Upper lobe of right lung (tissue), 1 donor: ENCODE results near the gene ASTN2. TPM values are rescaled to one million over a fixed set of nuclear protein-coding genes. Genes with fewer than 3 reads are reported as not detected.

ENCODE experiments used
- ATAC-seq: fragments of 200-7000 bp; cut with Tn5 transposase; one replicate; pipeline ENCODE4 v1.9.1; 2020; ENCODE audit warnings: mild to moderate bottlenecking, moderate library complexity
- DNase-seq: peaks from one replicate; pipeline ENCODE4 v3.0.0-alpha.2; 2020
- H3K27ac ChIP-seq: fragments of 200-600 bp; one replicate; pipeline ENCODE4 v1.8.0; 2022
- H3K27me3 ChIP-seq: fragments of 200-600 bp; one replicate; pipeline ENCODE4 v1.8.0; 2022; ENCODE audit warnings: mild to moderate bottlenecking
- H3K36me3 ChIP-seq: fragments of 200-600 bp; one replicate; pipeline ENCODE4 v1.8.0; 2022
- H3K4me1 ChIP-seq: fragments of 200-600 bp; one replicate; pipeline ENCODE4 v1.8.0; 2022
- H3K4me3 ChIP-seq: fragments of 200-600 bp; one replicate; pipeline ENCODE4 v1.8.0; 2022; ENCODE audit warnings: mild to moderate bottlenecking
- H3K9me3 ChIP-seq: fragments of 200-600 bp; one replicate; pipeline ENCODE4 v1.8.0; 2022
- intact Hi-C: fragments of 100-400 bp; cut with DNase I; formaldehyde crosslinking; loops from one replicate; pipeline ENCODE4 v1.11.0; 2022
- total RNA-seq: library from RNA; stranded (reverse); fragmentation: NEBNext Ultra II Directional; extraction: Animal tissue kit (Norgen Biotek cat#: 25700); gene quantifications from one replicate; pipeline ENCODE4 v1.2.1, GENCODE V29; 2021
- TF ChIP-seq, protein P1 (sequence below): fragments of 200-600 bp; IDR thresholded peaks from one replicate; pipeline ENCODE4 v1.8.0; 2022; ENCODE audit warnings: antibody characterized with exemption
- donor health status: DM: no; HTN: yes; CAD: no; lungs with severe emphysema.

ASTN2 gene
- total RNA-seq, 1 donor from 2014 or later: 3.8 TPM

DNA sequence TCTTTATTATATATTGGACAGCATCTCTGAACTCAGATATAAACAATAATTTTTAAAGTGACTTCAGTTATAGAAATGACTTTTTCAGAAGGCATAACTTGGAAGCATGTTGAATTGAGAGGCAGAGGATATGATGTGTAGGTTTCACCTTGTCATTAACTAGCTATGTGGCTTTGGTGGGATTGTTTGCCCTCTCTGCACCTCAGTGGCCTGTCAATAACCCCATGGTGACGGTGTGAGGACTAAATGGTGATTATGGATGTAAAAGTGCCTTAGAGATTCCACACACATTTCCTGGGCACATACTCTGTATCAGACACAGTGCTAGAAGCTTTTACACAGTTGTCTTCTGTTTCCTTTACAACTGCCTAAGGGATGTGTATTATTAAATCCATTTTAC lies 962.6 kb downstream of the ASTN2 start:
- H3K4me3 ChIP-seq: no peak overlapping the region
- no peak for DNase-seq
- intact Hi-C loops: no loop called here

GRCh38 chr9:116451500-116452115 lies 963.2 kb downstream of the ASTN2 start:
- no peaks in the 10 kb centered on the region for H3K27me3 ChIP-seq
- H3K4me1 ChIP-seq: peaks cover 3% of the 10 kb centered on the region
- no peaks in the 10 kb centered on the region for H3K36me3 ChIP-seq
- no peak overlapping the region for H3K4me3 ChIP-seq
- intact Hi-C loops: no loop called here
- ATAC-seq: no peak
- no peak for DNase-seq
- H3K27ac ChIP-seq: no peak overlapping the region
- peaks cover 5% of the 10 kb centered on the region for H3K9me3 ChIP-seq
- TF ChIP-seq, protein P1, sequence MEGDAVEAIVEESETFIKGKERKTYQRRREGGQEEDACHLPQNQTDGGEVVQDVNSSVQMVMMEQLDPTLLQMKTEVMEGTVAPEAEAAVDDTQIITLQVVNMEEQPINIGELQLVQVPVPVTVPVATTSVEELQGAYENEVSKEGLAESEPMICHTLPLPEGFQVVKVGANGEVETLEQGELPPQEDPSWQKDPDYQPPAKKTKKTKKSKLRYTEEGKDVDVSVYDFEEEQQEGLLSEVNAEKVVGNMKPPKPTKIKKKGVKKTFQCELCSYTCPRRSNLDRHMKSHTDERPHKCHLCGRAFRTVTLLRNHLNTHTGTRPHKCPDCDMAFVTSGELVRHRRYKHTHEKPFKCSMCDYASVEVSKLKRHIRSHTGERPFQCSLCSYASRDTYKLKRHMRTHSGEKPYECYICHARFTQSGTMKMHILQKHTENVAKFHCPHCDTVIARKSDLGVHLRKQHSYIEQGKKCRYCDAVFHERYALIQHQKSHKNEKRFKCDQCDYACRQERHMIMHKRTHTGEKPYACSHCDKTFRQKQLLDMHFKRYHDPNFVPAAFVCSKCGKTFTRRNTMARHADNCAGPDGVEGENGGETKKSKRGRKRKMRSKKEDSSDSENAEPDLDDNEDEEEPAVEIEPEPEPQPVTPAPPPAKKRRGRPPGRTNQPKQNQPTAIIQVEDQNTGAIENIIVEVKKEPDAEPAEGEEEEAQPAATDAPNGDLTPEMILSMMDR: no peak

More for the DNA sequence above, 962.6 kb downstream of the ASTN2 start:
- no peaks in the 10 kb centered on the region for H3K27me3 ChIP-seq
- no peaks in the 10 kb centered on the region for H3K36me3 ChIP-seq
- TF ChIP-seq, protein P1: no peak
- no peak for ATAC-seq
- H3K27ac ChIP-seq: no peak overlapping the region
- peaks cover 8% of the 10 kb centered on the region for H3K9me3 ChIP-seq
- peaks cover 3% of the 10 kb centered on the region for H3K4me1 ChIP-seq

- peak; percentile 59 for DNase-seq
- H3K27ac ChIP-seq: no peak overlapping the region
Measured at GRCh38 chr9:116450378-116451139, 964.3 kb downstream of the ASTN2 start.

DNA sequence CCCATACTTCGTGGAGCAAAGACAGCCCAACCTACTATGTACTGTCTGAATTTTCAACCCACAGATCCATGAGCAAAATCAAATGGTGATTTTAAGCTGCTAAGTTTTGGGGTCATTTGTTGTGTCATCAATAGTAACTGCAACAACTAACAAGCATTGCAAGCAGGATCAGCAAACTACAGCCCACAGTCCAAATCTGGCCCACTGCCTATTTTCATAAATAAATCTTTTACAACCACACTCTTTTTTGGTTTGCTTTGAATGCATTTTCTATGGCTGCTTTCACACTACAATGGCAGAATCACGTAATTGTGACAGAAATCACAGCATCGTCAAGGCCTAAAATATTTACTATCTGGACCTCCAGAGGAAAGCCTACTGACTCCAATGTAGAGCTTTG lies 964.9 kb downstream of the ASTN2 start:
- no peak overlapping the region for H3K4me3 ChIP-seq
- peaks cover 3% of the 10 kb centered on the region for H3K4me1 ChIP-seq
- H3K27me3 ChIP-seq: no peaks in the 10 kb centered on the region
- no peaks in the 10 kb centered on the region for H3K9me3 ChIP-seq
- DNase-seq (no peak), ATAC-seq (no peak)
- TF ChIP-seq, protein P1: no peak
- intact Hi-C loops: no loop called here
- no peaks in the 10 kb centered on the region for H3K36me3 ChIP-seq
- H3K27ac ChIP-seq: no peak overlapping the region

More at GRCh38 chr9:116450378-116451139, 964.3 kb downstream of the ASTN2 start:
- Histone ChIP-seq H3K4me3 (no peak overlapping the region), H3K4me1 (peaks cover 3% of the 10 kb centered on the region), H3K27me3 (no peaks in the 10 kb centered on the region), H3K9me3 (no peaks in the 10 kb centered on the region), H3K36me3 (no peaks in the 10 kb centered on the region)
- intact Hi-C loops: no loop called here
- TF ChIP-seq, protein P1: no peak
- ATAC-seq: peak; percentile 85

- intact Hi-C loops: no loop called here
- H3K27ac ChIP-seq: no peak overlapping the region
- H3K36me3 ChIP-seq: no peaks in the 10 kb centered on the region
- H3K4me1 ChIP-seq: peaks cover 3% of the 10 kb centered on the region
- DNase-seq (no peak), ATAC-seq (no peak)
- no peaks in the 10 kb centered on the region for H3K9me3 ChIP-seq
- H3K4me3 ChIP-seq: no peak overlapping the region
- H3K27me3 ChIP-seq: no peaks in the 10 kb centered on the region
- TF ChIP-seq, protein P1: no peak
Measured at GRCh38 chr9:116448431-116448830, 966.4 kb downstream of the ASTN2 start.
